ENCODE results near the gene ACOT4.
"Not testable (repeated sequence)": the region's sequence is repeated elsewhere in the genome, so short reads cannot be mapped to it uniquely, and the experiment has no call there.

The ACOT4 gene, protein sequence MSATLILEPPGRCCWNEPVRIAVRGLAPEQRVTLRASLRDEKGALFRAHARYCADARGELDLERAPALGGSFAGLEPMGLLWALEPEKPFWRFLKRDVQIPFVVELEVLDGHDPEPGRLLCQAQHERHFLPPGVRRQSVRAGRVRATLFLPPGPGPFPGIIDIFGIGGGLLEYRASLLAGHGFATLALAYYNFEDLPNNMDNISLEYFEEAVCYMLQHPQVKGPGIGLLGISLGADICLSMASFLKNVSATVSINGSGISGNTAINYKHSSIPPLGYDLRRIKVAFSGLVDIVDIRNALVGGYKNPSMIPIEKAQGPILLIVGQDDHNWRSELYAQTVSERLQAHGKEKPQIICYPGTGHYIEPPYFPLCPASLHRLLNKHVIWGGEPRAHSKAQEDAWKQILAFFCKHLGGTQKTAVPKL

DNA sequence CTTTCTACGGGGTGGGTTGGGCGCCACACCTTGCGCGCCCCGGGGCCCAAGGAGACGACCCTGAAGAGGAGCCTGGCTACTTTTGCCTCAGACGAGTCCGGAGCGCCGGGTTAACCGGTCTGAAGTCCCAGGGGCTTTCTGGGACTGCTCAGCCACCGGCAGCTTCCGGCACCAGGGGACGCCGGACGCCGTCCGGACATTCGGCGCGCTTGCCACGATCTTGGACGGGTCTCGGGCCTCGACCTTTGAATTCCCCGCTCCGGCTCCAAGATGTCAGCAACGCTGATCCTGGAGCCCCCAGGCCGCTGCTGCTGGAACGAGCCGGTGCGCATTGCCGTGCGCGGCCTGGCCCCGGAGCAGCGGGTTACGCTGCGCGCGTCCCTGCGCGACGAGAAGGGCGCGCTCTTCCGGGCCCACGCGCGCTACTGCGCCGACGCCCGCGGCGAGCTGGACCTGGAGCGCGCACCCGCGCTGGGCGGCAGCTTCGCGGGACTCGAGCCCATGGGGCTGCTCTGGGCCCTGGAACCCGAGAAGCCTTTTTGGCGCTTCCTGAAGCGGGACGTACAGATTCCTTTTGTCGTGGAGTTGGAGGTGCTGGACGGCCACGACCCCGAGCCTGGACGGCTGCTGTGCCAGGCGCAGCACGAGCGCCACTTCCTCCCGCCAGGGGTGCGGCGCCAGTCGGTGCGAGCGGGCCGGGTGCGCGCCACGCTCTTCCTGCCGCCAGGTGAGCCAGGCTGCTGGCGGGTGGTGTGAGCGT lies at the start of gene ACOT4:
Gene ACOT4, plus strand, starts transcription at position 184 of the 760 bp plus-strand sequence. Its CDS starts 87 bp downstream, at position 271.
- peak within 1 kb of the TSS; percentile 52 for H3K4me3 ChIP-seq (ENCODE audit: low read depth, low read length)

DNA sequence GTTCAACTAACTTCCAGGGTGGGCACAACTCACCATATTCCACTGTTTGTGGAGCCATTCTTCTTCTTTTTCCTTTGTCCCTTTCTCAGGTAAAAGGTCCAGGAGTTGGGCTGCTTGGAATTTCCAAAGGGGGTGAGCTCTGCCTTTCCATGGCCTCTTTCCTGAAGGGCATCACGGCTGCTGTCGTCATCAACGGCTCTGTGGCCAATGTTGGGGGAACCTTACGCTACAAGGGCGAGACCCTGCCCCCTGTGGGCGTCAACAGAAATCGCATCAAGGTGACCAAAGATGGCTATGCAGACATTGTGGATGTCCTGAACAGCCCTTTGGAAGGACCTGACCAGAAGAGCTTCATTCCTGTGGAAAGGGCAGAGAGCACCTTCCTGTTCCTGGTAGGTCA lies 48.7 kb upstream of the ACOT4 start:
- not testable (repeated sequence) for H3K4me3 ChIP-seq (ENCODE audit: low read depth, low read length)

DNA sequence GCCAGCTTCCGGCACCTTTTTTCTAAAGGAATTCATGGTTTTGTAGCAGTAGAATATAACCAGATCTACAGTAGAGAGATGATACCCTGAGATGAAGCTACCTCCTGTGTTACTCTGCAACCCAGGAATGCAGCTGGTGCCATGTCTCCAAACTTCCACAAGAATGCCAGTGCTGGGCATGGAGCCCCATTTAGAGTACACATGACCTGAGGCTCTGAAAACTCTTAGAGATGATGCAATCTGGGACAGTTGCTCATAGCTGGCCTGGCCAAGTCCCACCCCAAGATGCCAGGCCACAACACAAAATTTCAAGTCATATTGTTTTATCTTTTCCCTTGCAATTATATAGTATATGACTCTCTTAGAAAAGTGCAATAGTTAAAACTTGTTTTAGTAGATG lies 46.3 kb upstream of the ACOT4 start:
- H3K4me3 ChIP-seq (ENCODE audit: low read depth, low read length) = not testable (repeated sequence)

DNA sequence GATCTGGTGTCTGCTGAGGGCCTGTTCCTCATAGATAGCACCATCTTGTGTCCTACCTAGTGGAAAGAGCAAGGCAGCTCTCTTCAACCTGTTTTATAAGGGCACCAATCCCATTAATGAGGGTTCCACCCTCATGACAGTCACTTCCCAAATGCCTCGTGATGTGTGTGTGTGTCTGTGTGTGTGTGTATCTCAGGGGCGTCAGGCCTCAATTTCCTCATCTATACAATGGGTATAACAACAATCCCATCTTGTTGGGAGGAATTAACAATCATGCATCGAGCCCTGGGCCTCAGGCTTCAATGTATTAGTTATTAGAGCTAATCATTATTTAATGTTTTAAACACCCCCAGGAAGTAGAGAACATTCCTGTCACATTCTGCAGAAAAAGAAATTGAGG lies 42.6 kb upstream of the ACOT4 start:
- H3K4me3 ChIP-seq (ENCODE audit: low read depth, low read length) = not testable (repeated sequence)

DNA sequence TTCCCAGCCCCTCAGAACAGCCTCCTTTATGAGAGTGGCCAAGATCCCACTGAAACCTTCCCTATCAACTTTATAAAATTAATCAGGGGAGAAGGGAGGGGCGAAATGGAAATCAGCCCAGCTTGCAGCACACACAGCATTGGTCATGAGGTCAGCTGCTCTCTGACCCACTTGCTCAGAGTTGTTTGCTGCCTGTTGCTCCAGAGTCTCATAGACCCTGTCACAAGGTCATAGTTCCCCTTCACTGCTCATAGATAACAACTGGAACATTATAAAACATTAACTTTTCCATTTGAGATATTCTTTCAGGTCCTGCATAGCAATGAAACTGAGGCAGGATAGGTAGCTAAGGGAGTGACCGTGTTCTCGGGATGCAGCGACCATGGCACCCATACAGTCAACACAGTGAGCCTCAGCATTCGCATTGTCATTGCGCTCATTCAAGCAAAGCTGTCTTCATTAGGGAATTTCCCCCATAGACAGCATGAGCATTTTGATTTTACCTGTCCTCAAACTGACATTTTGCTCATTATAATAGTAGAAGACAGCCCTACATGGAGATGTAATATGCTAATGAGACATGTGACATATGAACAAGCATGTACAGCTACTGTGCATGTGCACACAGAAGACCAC lies 41.7 kb upstream of the ACOT4 start:
- not testable (repeated sequence) for H3K4me3 ChIP-seq (ENCODE audit: low read depth, low read length)

DNA sequence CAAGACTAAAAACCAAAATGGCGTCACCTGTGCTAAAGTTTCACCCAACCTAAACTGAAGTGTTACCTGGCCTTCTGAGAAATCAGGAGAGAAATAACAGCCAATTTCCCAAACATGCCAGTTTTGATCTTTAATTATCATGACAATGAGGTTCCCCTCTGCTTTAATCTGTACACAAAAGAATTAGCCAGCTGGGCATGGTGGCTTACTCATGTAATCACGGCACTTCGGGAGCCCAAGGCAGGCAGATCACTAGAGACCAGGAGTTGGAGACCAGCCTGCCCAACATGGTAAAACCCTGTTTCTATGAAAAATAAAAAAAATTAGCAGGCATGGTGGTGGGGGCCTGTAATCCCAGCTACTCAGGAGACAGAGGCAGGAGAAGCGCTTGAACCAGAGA lies 37.8 kb upstream of the ACOT4 start:
- no peak overlapping the region for H3K4me3 ChIP-seq (ENCODE audit: low read depth, low read length)

DNA sequence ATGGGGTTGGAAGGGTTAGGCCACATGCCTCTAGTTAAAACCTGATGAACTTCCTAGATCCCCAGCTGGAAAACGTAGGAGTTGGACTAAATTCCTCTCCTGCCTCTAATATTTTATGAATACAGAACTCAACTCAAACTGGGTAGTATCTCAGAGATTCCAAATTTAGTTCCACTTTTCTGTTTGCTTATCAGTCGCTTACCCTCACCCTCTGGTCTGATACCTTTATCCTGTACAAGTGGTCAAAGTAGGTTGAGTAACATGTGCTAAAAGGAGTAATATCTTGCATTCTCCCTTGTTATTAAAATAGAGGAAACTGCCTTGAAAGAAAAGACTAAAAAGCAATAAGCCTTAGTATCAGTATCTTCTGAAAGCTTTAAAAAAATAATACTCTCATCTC lies 34.5 kb upstream of the ACOT4 start:
- H3K4me3 ChIP-seq (ENCODE audit: low read depth, low read length) = not testable (repeated sequence)

DNA sequence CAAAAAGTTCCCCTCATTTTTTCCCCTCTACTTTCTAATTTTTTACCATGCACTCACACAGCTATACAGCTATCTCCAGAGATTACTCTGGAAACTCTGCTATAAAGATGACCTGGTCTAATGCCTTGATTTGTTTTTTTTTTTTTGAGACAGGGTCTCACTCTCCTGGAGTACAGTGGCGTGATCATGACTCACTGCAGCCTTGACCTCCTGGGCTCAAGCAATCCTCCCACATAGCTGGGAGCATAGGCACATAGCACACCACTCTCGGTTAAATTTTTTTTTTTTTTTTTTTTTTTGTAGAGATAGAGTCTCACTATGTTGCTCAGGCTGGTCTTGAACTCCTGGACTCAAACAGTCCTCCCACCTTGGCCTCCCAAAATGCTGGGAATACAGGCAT lies 33.4 kb upstream of the ACOT4 start:
- not testable (repeated sequence) for H3K4me3 ChIP-seq (ENCODE audit: low read depth, low read length)

DNA sequence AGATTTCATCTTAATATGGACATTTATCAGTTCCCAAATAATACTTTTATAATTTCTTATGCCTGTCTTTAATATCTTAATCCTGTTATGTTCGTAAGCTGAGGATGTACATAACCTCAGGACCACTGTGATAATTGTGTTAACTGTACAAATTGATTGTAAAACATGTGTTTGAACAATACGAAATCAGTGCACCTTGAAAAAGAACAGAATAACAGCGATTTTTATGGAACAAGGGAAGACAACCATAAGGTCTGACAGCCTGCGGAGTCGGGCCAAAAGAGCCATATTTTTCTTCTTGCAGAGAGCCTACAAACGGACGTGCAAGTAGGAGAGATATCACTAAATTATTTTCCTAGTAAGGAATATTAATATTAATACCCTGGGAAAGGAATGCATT lies 29.4 kb upstream of the ACOT4 start:
- not testable (repeated sequence) for H3K4me3 ChIP-seq (ENCODE audit: low read depth, low read length)

DNA sequence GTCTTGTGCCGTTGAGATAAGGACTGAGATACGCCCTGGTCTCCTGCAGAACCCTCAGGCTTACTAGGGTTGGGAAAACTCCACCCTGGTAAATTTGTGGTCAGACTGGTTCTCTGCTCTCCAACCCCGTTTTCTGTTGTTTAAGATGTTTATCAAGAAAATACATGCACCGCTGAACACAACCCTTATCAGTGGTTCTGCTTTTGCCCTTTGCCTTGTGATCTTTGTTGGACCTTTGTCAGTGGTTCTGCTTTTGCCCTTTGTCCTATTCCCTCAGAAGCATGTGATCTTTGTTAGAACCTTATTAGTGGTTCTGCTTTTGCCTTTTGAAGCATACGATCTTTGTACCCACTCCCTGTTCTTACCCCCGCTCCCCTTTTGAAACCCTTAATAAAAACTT lies 29.0 kb upstream of the ACOT4 start:
- not testable (repeated sequence) for H3K4me3 ChIP-seq (ENCODE audit: low read depth, low read length)

DNA sequence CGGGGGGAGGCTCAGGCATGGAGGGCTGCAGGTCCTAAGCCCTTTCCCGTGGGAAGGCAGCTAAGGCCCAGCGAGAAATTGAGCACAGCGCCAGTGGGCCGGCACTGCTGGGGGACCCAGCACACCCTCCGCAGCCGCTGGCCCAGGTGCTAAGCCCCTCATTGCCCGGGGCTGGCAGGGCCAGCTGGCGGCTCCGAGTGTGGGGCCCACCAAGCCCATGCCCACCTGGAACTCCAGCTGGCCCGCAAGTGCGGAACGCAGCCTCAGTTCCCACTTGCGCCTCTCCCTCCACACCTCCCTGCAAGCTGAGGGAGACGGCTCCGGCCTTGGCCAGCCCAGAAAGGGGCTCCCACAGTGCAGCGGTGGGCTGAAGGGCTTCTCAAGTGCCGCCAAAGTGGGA lies 25.2 kb upstream of the ACOT4 start:
- H3K4me3 ChIP-seq (ENCODE audit: low read depth, low read length) = not testable (repeated sequence)

DNA sequence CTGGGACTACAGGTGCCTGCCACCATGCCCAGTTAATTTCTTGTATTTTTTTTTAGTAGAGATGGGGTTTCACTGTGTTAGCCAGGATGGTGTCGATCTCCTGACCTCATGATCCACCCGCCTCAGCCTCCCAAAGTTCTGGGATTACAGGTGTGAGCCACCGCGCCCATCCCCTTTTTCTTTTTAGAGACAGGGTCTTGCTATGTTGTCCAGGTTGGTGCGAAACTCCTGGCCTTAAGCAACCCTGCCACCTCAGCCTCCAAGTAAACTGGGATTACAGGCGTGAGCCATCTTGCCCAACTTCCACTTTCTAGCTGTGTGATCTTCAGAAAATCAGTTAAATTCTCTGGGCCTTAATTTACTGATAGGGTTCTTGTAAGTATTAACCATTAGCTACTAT lies 24.7 kb upstream of the ACOT4 start:
- H3K4me3 ChIP-seq (ENCODE audit: low read depth, low read length) = not testable (repeated sequence)

DNA sequence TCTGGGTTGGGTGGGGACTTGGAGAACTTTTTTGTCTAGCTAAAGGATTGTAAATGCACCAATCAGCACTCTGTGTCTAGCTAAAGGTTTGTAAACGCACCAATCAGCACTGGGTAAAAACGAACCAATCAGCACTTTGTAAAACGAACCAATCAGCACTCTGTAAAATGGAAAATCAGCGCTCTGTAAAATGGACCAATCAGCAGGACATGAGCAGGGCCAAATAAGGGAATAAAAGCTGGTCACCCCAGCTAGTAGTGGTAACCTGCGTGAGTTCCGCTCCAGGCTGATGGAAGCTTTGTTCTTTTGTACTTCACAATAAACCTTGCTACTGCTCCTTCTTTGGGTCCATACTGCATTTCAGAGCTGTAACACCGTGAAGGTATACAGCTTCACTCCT lies 24.3 kb upstream of the ACOT4 start:
- no peak overlapping the region for H3K4me3 ChIP-seq (ENCODE audit: low read depth, low read length)

DNA sequence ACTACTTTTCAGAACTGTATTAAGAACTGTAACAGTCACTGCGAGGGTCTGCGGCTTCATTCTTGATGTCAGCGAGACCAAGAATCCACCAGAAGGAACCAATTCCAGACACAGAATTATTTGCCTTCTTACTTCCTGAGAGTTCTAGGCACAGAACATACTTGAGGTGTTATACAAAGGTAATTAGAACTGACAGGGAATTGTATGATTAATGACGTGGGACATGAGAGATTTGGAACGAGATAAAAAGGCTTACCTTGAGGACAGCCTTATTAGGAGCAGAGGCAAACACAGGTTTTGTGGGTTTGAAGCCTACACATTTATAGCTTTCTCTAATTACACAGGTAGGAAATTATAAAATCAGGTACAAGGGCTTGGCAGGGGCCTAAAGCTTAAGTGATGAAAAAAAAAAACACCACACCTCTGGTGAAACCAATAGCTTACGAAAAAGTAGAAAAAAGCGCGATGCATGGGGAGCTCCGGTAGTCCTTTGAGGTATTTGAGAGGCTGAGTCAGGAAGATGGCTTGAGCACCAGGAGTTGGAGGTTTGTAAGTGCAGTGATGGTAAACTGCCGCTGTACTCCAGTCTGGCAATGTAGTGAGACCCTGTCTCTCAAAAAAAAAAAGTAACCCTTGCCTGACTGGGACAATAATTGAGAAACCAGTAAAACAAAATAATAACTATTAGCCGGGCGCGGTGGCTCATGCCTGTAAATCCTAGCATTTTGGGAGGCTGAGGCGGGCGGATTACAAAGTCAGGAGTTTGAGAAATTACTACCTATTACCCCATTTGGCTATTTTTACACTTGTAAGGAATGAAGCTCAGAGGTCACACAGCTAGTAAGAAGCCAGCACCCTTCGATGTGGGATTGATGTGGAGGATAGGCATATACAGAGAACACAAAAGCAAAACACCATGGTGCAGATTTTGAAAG lies 23.5 kb upstream of the ACOT4 start:
- H3K4me3 ChIP-seq (ENCODE audit: low read depth, low read length) = no peak overlapping the region

DNA sequence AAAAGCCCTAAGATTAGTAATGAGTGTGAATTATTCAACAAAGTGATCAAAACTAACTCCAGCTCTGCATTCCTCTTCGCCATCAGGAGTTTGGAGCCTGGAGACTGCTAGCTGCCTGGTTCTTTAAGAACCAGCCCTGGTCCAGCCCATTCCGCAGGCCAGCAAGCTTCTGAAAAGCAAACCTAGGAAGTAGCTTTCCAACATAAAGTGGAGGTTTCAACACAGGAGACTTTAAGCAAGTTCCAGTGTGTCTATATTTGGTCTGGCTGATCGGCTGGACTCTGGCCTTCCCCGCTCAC lies 22.8 kb upstream of the ACOT4 start:
- peak overlapping the region; percentile 70 for H3K4me3 ChIP-seq (ENCODE audit: low read depth, low read length)

DNA sequence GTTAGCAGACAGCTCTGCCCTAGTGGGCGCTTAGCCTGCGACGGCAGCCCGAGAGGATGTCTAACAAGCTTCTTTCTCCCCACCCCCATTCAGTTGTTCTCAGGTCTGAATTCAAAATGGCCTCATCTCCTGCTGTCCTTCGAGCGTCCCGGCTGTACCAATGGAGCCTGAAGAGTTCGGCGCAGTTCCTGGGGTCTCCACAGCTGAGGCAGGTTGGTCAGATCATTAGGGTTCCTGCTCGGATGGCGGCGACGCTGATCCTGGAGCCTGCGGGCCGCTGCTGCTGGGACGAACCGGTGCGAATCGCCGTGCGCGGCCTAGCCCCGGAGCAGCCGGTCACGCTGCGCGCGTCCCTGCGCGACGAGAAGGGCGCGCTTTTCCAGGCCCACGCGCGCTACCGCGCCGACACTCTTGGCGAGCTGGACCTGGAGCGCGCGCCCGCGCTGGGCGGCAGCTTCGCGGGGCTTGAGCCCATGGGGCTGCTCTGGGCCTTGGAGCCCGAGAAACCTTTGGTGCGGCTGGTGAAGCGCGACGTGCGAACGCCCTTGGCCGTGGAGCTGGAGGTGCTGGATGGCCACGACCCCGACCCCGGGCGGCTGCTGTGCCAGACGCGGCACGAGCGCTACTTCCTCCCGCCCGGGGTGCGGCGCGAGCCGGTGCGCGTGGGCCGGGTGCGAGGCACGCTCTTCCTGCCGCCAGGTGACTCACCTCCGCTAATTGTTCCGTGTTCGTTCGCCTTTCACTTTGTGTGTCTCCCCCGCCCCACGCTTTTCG lies 22.3 kb upstream of the ACOT4 start, which contains the start of gene ACOT2:
Gene ACOT2, plus strand, starts transcription at position 29 of the 774 bp plus-strand sequence. Its CDS starts 28 bp downstream, at position 57.
- peak within 1 kb of the TSS; percentile 70 for H3K4me3 ChIP-seq (ENCODE audit: low read depth, low read length)

DNA sequence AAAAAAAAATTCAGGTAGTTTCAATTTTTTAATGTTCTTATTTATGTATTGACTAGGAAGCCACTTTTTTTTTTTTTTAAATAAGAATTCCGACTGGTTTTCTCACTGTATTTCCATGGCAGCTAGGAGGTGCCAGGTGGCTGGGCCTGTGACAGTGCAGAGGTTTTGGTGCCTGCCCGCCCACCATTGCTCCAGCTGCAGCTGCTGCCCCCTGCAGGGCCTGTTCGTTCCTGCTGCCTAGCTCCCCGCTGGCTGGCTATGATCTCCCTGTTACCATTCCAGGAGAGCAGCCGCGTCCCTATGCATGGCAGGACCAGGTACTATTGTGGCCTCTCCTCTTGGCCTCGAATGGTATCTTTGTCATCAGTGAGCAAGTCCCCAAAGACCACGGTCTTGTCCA lies 20.8 kb upstream of the ACOT4 start:
- H3K4me3 ChIP-seq (ENCODE audit: low read depth, low read length) = not testable (repeated sequence)

DNA sequence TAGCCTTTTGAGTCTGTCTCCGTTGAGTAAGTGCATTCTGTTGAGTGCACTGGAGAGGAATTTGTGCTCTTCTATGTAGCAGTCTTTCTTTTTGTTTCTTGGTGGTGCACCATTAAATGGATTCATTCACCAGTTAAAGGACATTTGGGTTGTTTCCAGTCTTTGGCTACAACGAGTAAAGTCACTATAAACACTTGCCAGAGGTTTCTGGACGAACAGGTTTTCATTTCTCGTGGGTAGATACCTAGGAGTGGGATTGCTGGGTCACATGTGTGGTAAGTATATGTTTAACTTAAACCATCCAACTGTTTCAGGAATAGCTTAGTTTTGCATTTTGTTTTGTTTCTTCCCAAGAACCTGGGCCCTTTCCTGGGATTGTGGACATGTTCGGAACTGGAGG lies 18.6 kb upstream of the ACOT4 start:
- not testable (repeated sequence) for H3K4me3 ChIP-seq (ENCODE audit: low read depth, low read length)

DNA sequence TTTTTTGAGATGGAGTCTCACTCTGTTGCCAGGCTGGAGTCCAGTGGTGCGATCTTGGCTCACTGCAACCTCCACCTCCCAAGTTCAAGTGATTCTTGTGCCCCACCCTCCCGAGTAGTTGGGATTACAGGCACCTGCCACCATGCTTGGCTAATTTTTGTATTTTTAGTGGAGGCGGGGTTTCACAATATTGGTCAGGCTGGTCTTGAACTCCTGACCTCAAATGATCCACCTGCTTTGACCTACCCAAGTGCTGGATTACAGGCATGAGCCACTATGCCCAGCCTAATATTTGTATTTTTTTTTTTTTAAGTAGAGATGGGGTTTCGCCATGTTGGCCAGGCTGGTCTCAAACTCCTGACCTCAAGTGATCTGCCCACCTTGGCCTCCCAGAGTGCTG lies 17.9 kb upstream of the ACOT4 start:
- not testable (repeated sequence) for H3K4me3 ChIP-seq (ENCODE audit: low read depth, low read length)

DNA sequence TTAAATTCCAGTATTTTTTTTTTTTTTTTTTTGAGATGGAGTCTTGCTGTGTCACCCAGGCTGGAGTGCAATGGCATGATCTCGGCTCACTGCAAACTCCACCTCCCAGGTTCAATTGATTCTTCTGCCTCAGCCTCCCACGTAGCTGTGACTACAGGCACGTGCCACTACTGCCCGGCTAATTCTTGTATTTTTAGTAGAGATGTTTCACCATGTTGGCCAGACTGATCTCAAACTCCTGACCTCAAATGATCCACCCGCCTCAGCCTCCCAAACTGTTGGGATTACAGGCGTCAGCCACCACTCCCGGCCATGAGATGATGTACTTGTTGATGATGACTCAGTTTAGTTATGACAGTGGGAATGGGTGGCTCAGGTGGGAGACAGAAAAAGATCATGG lies 17.4 kb upstream of the ACOT4 start:
- not testable (repeated sequence) for H3K4me3 ChIP-seq (ENCODE audit: low read depth, low read length)

All from iPS-11a (cell line).